ENCODE measurements around the gene RBM10. TPM values are rescaled to one million over a fixed set of nuclear protein-coding genes. Genes with fewer than 3 reads are reported as not detected.

Gene RBM10
- total and polyA plus RNA-seq, 7 experiments from 2014 or later = 24.6 to 55.6 (median 37.0) TPM

DNA sequence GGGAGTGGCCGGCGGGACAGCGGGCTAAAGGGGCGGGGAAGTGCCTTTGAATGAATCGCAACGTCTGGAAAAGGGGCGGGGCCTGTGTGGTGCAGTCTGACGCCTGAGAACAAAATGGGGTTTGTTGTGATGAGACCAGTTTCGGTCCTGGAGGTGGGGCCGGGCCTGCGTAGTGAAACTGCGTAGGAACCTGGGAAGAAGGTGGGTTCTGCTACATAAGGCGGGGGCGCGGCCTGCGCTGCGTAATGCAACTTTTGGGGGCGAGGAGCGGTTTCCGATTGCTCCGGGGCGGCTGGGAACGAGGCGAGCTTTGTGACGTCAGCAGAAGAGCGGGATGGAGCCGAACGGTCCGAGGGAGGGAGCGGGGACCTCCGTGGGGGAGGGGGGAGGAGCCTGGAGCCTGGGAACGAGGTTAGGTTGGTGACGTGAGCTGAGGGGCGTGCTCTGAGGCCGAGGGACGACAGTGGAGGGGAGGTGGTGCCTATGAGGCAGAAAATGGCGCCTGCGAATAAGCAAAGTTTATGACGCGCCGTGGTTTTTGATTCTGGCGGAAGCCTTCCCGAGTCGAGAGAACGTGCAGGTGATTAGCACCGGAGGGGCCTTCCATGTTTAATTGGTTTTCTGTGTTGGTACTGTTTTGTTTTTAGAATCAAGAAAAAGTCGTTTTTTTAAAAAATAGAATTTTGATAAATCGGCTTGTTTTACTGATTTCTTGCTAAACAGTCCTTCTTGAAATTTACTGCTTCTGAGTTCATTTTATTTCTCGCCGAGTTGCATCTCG, 88.5 kb downstream of the RBM10 start:
- peak overlapping the region; percentile 99 for H3K27ac ChIP-seq (ENCODE audit: low read depth, low read length)
- POLR2A ChIA-PET = interaction anchor here (0.8 to 3.8 kb wide), 11 partner anchors 14 to 851 kb away, joined by 3 to 72 read pairs (median 5); partner anchors contain the start of genes ARAF, CDK16, NDUFB11 and RBM10
- peak; percentile 71 to 97 (median 94) for DNase-seq

DNA sequence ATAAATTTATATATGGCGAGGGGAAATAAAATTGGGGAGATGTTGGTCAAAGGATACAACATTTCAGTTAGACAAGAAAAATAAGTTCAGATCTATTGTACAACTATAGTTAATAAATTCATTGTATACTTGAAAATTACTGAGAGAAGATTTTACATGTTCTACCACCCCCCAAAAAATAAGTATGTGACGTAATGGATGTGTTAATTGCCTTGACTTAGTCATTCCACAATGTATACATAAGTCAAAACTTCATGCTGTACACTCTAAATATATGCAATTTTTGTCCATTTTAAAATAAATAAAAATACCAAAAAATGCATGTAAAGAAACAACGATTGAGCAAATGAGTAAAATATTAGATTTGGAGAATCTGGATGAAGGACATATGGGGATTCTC, 89.6 kb downstream of the RBM10 start:
- DNase-seq = no peak
- Mint-ChIP-seq H3K9me3 (peaks cover 0 to 3% (median 0%) of the 10 kb centered on the region in 11 donors), H3K4me3 (peak overlapping the region; percentile 66 to 98 (median 89)), H3K27ac (peak overlapping the region in 8 of 9 donors; percentile 62 to 100 (median 98)), H3K27me3 (peaks cover 0 to 4% (median 0%) of the 10 kb centered on the region in 5 donors), H3K4me1 (peaks cover 8 to 49% (median 24%) of the 10 kb centered on the region in 7 donors), H3K36me3 (peaks cover 0 to 19% (median 13%) of the 10 kb centered on the region in 5 donors)
- ChIA-PET CTCF (no interaction called here), POLR2A (interaction anchor here (0.7 to 1.9 kb wide), 3 partner anchors 17 to 150 kb away, joined by 3 to 9 read pairs (median 3); partner anchors contain the start of gene CDK16)
- peak overlapping the region; percentile 99 for H3K27ac ChIP-seq (ENCODE audit: low read depth, low read length)
- peaks cover 0 to 14% of the 10 kb centered on the region in 2 donors for H3K4me1 ChIP-seq (ENCODE audit: control insufficient read depth in 2 of 2, insufficient read depth in 2 of 2, low read length in 2 of 2)
- H3K4me3 ChIP-seq (ENCODE audit: low read length) = peak overlapping the region; percentile 27
- H3K27me3 ChIP-seq (ENCODE audit: control insufficient read depth in 2 of 2, insufficient read depth in 2 of 2, low read length in 2 of 2) = no peaks in the 10 kb centered on the region
- intact Hi-C loops (cut with micrococcal nuclease) = loop anchor here in 1 of 2 donors (5.0 kb wide), 2 partner anchors 78 to 423 kb away; partner anchors contain the start of gene UXT
- no peak for ATAC-seq
- no peaks in the 10 kb centered on the region for H3K9me3 ChIP-seq (ENCODE audit: control insufficient read depth in 2 of 3, low read length in 3 of 3)
- H3K36me3 ChIP-seq (ENCODE audit: control insufficient read depth in 2 of 3, insufficient read depth in 3 of 3, low read length in 3 of 3) = peaks cover 0 to 6% (median under 1%) of the 10 kb centered on the region in 3 experiments

More for the DNA sequence above, 88.5 kb downstream of the RBM10 start:
- Histone ChIP-seq H3K4me1 (ENCODE audit: control insufficient read depth in 2 of 2, insufficient read depth in 2 of 2, low read length in 2 of 2) (peaks cover 0 to 14% of the 10 kb centered on the region in 2 donors), H3K4me3 (ENCODE audit: low read length) (peak overlapping the region; percentile 74), H3K27me3 (ENCODE audit: control insufficient read depth in 2 of 2, insufficient read depth in 2 of 2, low read length in 2 of 2) (no peaks in the 10 kb centered on the region), H3K36me3 (ENCODE audit: control insufficient read depth in 2 of 3, insufficient read depth in 3 of 3, low read length in 3 of 3) (peaks cover 0 to 10% (median 0%) of the 10 kb centered on the region in 3 experiments), H3K9me3 (ENCODE audit: control insufficient read depth in 2 of 3, low read length in 3 of 3) (no peaks in the 10 kb centered on the region)
- ATAC-seq = peak; percentile 92
- H3K4me1 Mint-ChIP-seq = peaks cover 8 to 49% (median 24%) of the 10 kb centered on the region in 7 donors
- H3K9me3 Mint-ChIP-seq = peaks cover 0 to 3% (median 0%) of the 10 kb centered on the region in 11 donors
- peak overlapping the region; percentile 94 to 100 (median 98) for H3K27ac Mint-ChIP-seq
- peaks cover 0 to 4% (median 0%) of the 10 kb centered on the region in 5 donors for H3K27me3 Mint-ChIP-seq
- peak overlapping the region; percentile 84 to 98 (median 90) for H3K4me3 Mint-ChIP-seq
- CTCF ChIA-PET = interaction anchor here (1.2 kb wide), 1 partner anchor 151 kb away, joined by 4 read pairs; no protein-coding TSS in a partner anchor
- intact Hi-C loops (cut with micrococcal nuclease) = loop anchor here (1.0 to 5.0 kb wide), 15 partner anchors 15 to 425 kb away; partner anchors contain the start of genes ARAF (in 2 of the 2), CDK16 (in 2 of the 2), UBA1 (in 2 of the 2) and ELK1 (in 1 of the 2)
- peaks cover 0 to 19% (median 15%) of the 10 kb centered on the region in 5 donors for H3K36me3 Mint-ChIP-seq

DNA sequence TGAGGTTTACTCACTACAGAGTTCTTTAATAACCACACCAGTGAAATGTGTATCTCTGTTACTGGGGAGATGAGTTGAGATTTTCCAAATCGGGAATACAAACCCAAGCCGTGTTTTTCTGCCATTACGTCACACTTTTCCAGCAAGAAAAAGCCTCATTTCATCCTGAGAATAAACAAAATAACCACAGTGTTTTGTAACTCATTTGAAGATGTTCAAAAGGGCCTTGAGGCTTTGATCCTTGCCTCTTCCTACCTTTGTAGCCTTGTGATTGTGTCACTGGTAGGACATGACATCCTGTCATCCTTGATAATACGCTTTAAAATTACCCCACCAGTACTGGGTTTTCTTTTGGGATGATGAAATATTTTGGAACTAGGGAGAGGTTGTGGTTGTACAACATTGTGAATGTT, 90.7 kb downstream of the RBM10 start:
- H3K4me3 Mint-ChIP-seq = peak overlapping the region; percentile 8 to 89 (median 63)
- Histone ChIP-seq H3K27ac (ENCODE audit: low read depth, low read length) (peak overlapping the region; percentile 53), H3K27me3 (ENCODE audit: control insufficient read depth in 2 of 2, insufficient read depth in 2 of 2, low read length in 2 of 2) (no peaks in the 10 kb centered on the region), H3K9me3 (ENCODE audit: control insufficient read depth in 2 of 3, low read length in 3 of 3) (no peaks in the 10 kb centered on the region), H3K36me3 (ENCODE audit: control insufficient read depth in 2 of 3, insufficient read depth in 3 of 3, low read length in 3 of 3) (peaks cover 0 to 15% (median 7%) of the 10 kb centered on the region in 3 experiments), H3K4me1 (ENCODE audit: control insufficient read depth in 2 of 2, insufficient read depth in 2 of 2, low read length in 2 of 2) (peaks cover 0 to 14% of the 10 kb centered on the region in 2 donors), H3K4me3 (ENCODE audit: low read length) (no peak overlapping the region)
- peaks cover 0 to 21% (median 11%) of the 10 kb centered on the region in 5 donors for H3K36me3 Mint-ChIP-seq
- H3K4me1 Mint-ChIP-seq = peaks cover 8 to 49% (median 22%) of the 10 kb centered on the region in 7 donors
- intact Hi-C loops (cut with micrococcal nuclease) = loop anchor here in 1 of 2 donors (5.0 kb wide), 1 partner anchor 147 kb away; no protein-coding TSS in a partner anchor
- DNase-seq = peak in 2 of 9 donors; percentile 18
- POLR2A ChIA-PET = interaction anchor here (1.2 to 1.9 kb wide), 2 partner anchors 18 to 149 kb away, joined by 3 to 9 read pairs; partner anchors contain the start of gene CDK16
- H3K9me3 Mint-ChIP-seq = peaks cover 0 to 4% (median 0%) of the 10 kb centered on the region in 11 donors
- CTCF ChIA-PET = interaction anchor here (0.6 kb wide), 2 partner anchors 101 to 347 kb away, joined by 4 read pairs; no protein-coding TSS in a partner anchor
- ATAC-seq = no peak
- peaks cover 0 to 4% (median 0%) of the 10 kb centered on the region in 5 donors for H3K27me3 Mint-ChIP-seq
- H3K27ac Mint-ChIP-seq = peak overlapping the region in 8 of 9 donors; percentile 54 to 90 (median 78)

Other genes starting within 250 kb of the RBM10 start
- 1 to 10 TPM in 1 of 5 experiments, under 1 TPM in 4; 0.11 to 1.3 (median 0.22) TPM for gene JADE3, start 232.8 kb upstream of the RBM10 start, total RNA-seq
- gene JADE3, start 232.8 kb upstream of the RBM10 start, polyA plus RNA-seq = under 1 TPM in 1 of 2 donors, not detected in 1; 0.05 TPM
- not detected for gene RGN, start 66.8 kb upstream of the RBM10 start, total RNA-seq
- not detected for gene RGN, start 66.8 kb upstream of the RBM10 start, polyA plus RNA-seq
- gene NDUFB11, start 519 bp upstream of the RBM10 start, total RNA-seq = 10 to 100 TPM; 51.3 to 92.5 (median 55.2) TPM
- 100 to 1,000 TPM; 152 to 162 TPM for gene NDUFB11, start 519 bp upstream of the RBM10 start, polyA plus RNA-seq
- gene UBA1, start 48.6 kb downstream of the RBM10 start, total RNA-seq = 100 to 1,000 TPM in 4 of 5 experiments, 10 to 100 TPM in 1; 98.0 to 183 (median 118) TPM
- 100 to 1,000 TPM; 145 to 187 TPM for gene UBA1, start 48.6 kb downstream of the RBM10 start, polyA plus RNA-seq
- gene CDK16, start 73.5 kb downstream of the RBM10 start, total RNA-seq = 100 to 1,000 TPM in 2 of 5 experiments, 10 to 100 TPM in 3; 51.8 to 112 (median 62.4) TPM
- 10 to 100 TPM in 1 of 2 donors, 1 to 10 TPM in 1; 6.4 to 15.7 TPM for gene CDK16, start 73.5 kb downstream of the RBM10 start, polyA plus RNA-seq
- gene USP11, start 87.8 kb downstream of the RBM10 start, total RNA-seq = 100 to 1,000 TPM in 1 of 5 experiments, 10 to 100 TPM in 4; 21.3 to 101 (median 77.0) TPM
- 10 to 100 TPM; 51.2 to 94.7 TPM for gene USP11, start 87.8 kb downstream of the RBM10 start, polyA plus RNA-seq
- 1 to 10 TPM in 3 of 5 experiments, under 1 TPM in 2; 0.27 to 2.4 (median 1.6) TPM for gene ZNF157, start 225.4 kb downstream of the RBM10 start, total RNA-seq
- gene ZNF157, start 225.4 kb downstream of the RBM10 start, polyA plus RNA-seq = under 1 TPM; 0.21 to 0.92 TPM

All from naive thymus-derived CD4-positive, alpha-beta T cell (primary cell).